Panc1 (cell line): Measurements from ENCODE around the gene FGD4. TPM values are rescaled to one million over a fixed set of nuclear protein-coding genes. Genes with fewer than 3 reads are reported as not detected.
A peak's percentile ranks its signal among the peaks of the same experiment; 100 is the strongest.

Experiments
- ATAC-seq: fragments of 200-7000 bp; cut with Tn5 transposase; 2 replicates; pipeline ENCODE4 v1.9.1; 2020; ENCODE audit warnings: mild to moderate bottlenecking, moderate library complexity
- BruUV-seq: library from RNA; stranded (reverse); fragments of 400-500 nt; replicated peaks from 2 replicates; lab custom pipeline; 2021; lab: Mats Ljungman, UMichigan
- CTCF ChIA-PET: fragments of 300-600 bp; sonication (Branson Sonifier 250); formaldehyde crosslinking; loops from one replicate; lab custom pipeline; 2022; ENCODE audit warnings: antibody characterized with exemption; lab: Charles Lee
- POLR2A ChIA-PET: fragments of 300-600 bp; sonication (Branson Sonifier 250); formaldehyde crosslinking; loops from one replicate; lab custom pipeline; 2022; ENCODE audit warnings: antibody characterized with exemption; lab: Charles Lee
- DNase-seq: peaks from one replicate; pipeline ENCODE4 v3.0.0-alpha.2; 2010; ENCODE audit warnings: low read depth, low spot score
- H3K27ac ChIP-seq: 2 replicates; pipeline ENCODE4 v1.5.1; 2011; ENCODE audit warnings: mild to moderate bottlenecking, low read length, inconsistent platforms
- H3K27me3 ChIP-seq: fragments of 200-500 bp; sonication (Bioruptor generic); 2 replicates; pipeline ENCODE4 v1.6.0; 2014; ENCODE audit warnings: low read length, inconsistent platforms; ENCODE audit not compliant: control insufficient read depth, insufficient read depth
- H3K36me3 ChIP-seq: fragments of 200-500 bp; sonication (Bioruptor generic); 2 replicates; pipeline ENCODE4 v1.5.1; 2014; ENCODE audit warnings: inconsistent platforms, mild to moderate bottlenecking, low read length, moderate library complexity; ENCODE audit not compliant: control insufficient read depth, insufficient read depth
- H3K4me1 ChIP-seq: 2 replicates; pipeline ENCODE4 v1.5.1; 2011; ENCODE audit warnings: inconsistent platforms, mild to moderate bottlenecking, low read length, moderate library complexity; ENCODE audit not compliant: control insufficient read depth, insufficient read depth
- H3K4me3 ChIP-seq, 2 experiments: 2 replicates each; pipeline ENCODE4 v1.5.1; 2011 to 2012; ENCODE audit warnings: low read depth in 2 of 2, low read length in 2 of 2, mild to moderate bottlenecking in 2 of 2, inconsistent platforms in 1 of 2, moderate library complexity in 1 of 2
- H3K9me3 ChIP-seq: fragments of 200-500 bp; sonication (Bioruptor generic); 2 replicates; pipeline ENCODE4 v1.5.1; 2014; ENCODE audit warnings: low read depth, mild to moderate bottlenecking, inconsistent platforms, low read length, moderate library complexity; ENCODE audit not compliant: control insufficient read depth, insufficient read depth
- CTCF ChIP-seq: fragments of 450-650 bp; IDR thresholded peaks from 2 replicates; pipeline ENCODE4 v1.5.1; 2017; ENCODE audit warnings: mild to moderate bottlenecking
- POLR2AphosphoS5 ChIP-seq: IDR thresholded peaks from 2 replicates; pipeline ENCODE4 v1.6.1; 2012; ENCODE audit warnings: mild to moderate bottlenecking, low read depth, low read length, moderate library complexity
- REST ChIP-seq, 2 experiments: IDR thresholded peaks; 2 replicates each; pipeline ENCODE4 v1.6.1; 2011 to 2012; ENCODE audit warnings: low read depth in 2 of 2, control low read depth in 1 of 2, low read length in 1 of 2, mild to moderate bottlenecking in 1 of 2, moderate library complexity in 1 of 2; ENCODE audit not compliant: insufficient read depth in 1 of 2
- SIN3A ChIP-seq: IDR thresholded peaks from 2 replicates; pipeline ENCODE4 v1.6.1; 2012; ENCODE audit warnings: low read depth, mild to moderate bottlenecking, low read length, moderate library complexity, borderline replicate concordance; ENCODE audit not compliant: insufficient read depth
- TCF7L2 ChIP-seq: IDR thresholded peaks from 2 replicates; pipeline ENCODE4 v1.6.1; 2011; ENCODE audit warnings: mild to moderate bottlenecking, low read depth, low read length, inconsistent platforms
- in situ Hi-C: cut with HindIII; loops from 2 replicates; pipeline ENCODE4 v1.10.0; 2016; ENCODE audit warnings: low sequenced_read_pairs, low pct_unique_long_range_greater_than_20kb
- intact Hi-C: fragments of 100-400 bp; cut with micrococcal nuclease; formaldehyde crosslinking; loops from one replicate; pipeline ENCODE4 v1.10.0; 2022; ENCODE audit not compliant: unreplicated experiment
- total RNA-seq: library from RNA; stranded (reverse); gene quantifications from one replicate; pipeline ENCODE4 v1.2.1, GENCODE V29; 2021; ENCODE audit not compliant: unreplicated experiment

Gene FGD4
- total RNA-seq, 1 experiment from 2014 or later: 5.0 TPM

- intact Hi-C loops (no loop called here), in situ Hi-C loops (no loop called here)
- no peaks in the 10 kb centered on the region for H3K27me3 ChIP-seq
- H3K9me3 ChIP-seq: no peaks in the 10 kb centered on the region
- no TSS peak for BruUV-seq
- H3K27ac ChIP-seq: no peak overlapping the region
- POLR2A ChIA-PET: no interaction called here
- DNase-seq (peak; percentile 30), ATAC-seq (peak; percentile 82; the same call in 1 of the 2 replicates)
- no peak overlapping the region for H3K4me3 ChIP-seq
- TF ChIP-seq CTCF (no peak), REST (IDR thresholded peaks at IDR 0.05; ENCODE audit: insufficient read depth in 1 of 2, low read depth in 2 of 2, low read length in 1 of 2) (no peak), POLR2AphosphoS5 (no peak), TCF7L2 (no peak), SIN3A (no peak)
- H3K36me3 ChIP-seq: no peaks in the 10 kb centered on the region
- CTCF ChIA-PET: no interaction called here
- H3K4me1 ChIP-seq: peaks cover 8% of the 10 kb centered on the region
Observed at GRCh38 chr12:32568228-32568627, 168.9 kb downstream of the FGD4 start.

- TF ChIP-seq REST (IDR thresholded peaks at IDR 0.05; ENCODE audit: insufficient read depth in 1 of 2, low read depth in 2 of 2, low read length in 1 of 2): no peak
- TF ChIP-seq POLR2AphosphoS5: no peak
- TF ChIP-seq CTCF: no peak
- no peak for TF ChIP-seq TCF7L2
- TF ChIP-seq SIN3A: no peak
- H3K36me3 ChIP-seq: no peaks in the 10 kb centered on the region
- H3K27ac ChIP-seq: no peak overlapping the region
- POLR2A ChIA-PET: no interaction called here
- intact Hi-C loops: no loop called here
- H3K4me1 ChIP-seq: peaks cover 8% of the 10 kb centered on the region
- BruUV-seq: no TSS peak
- H3K27me3 ChIP-seq: no peaks in the 10 kb centered on the region
- ATAC-seq: no peak
- H3K4me3 ChIP-seq: no peak overlapping the region
- in situ Hi-C loops: no loop called here
- DNase-seq: no peak
- no peaks in the 10 kb centered on the region for H3K9me3 ChIP-seq
- CTCF ChIA-PET: interaction anchor here (0.7 kb wide), 1 partner anchor 88 kb away, joined by 3 read pairs; no protein-coding TSS in a partner anchor
Observed at GRCh38 chr12:32569259-32569658, 169.9 kb downstream of the FGD4 start.
